Measurements from ENCODE around the gene NCR1. TPM values are rescaled to one million over a fixed set of nuclear protein-coding genes. Genes with fewer than 3 reads are reported as not detected.
"Not testable (repeated sequence)": the region's sequence is repeated elsewhere in the genome, so short reads cannot be mapped to it uniquely, and the experiment has no call there.

Gene NCR1
- total RNA-seq, 4 donors from 2014 or later: not detected

DNA sequence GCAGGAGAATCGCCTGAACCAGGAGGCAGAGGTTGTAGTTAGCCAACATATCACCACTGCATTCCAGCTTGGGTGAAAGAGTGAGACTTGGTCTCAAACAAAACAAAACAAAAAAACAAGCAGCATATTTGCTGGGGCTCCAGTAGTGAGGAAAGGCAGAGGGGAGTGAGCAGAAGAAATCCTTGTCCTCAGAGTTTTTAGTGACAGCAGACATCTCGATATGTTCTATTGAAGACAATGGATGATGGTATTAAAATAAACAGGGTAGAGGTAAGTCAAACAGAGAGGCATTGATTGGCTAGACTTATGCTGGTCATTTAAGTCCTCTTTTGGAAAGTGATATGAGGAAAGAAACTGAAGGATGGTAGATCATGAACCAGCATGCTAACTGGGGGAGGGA, 22.4 kb downstream of the NCR1 start:
- intact Hi-C loops (cut with DNase I; ENCODE audit: low total_unique reads): no loop called here

DNA sequence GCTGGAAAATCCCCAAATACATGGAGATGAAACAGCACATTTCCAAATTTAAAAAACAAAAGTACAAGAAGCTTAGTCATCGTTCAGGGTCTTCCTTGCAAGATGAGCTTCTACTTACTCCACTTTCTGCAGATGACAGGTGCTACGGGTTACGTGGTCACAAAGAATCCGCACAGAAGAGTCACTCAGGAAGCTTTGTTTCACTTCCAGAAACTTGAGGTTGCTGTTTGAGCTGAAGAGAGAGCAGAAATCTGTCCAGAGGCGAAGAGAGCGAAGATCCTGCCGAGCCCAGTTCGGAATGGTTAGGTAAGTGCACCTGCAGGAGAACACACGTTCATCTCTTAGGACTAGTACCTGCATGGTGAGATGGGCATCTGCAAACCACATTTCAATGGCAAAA, 32.0 kb downstream of the NCR1 start:
- H3K9me3 ChIP-seq: no peaks in the 10 kb centered on the region
- ATAC-seq (no peak), DNase-seq (no peak)
- intact Hi-C loops (cut with DNase I; ENCODE audit: low total_unique reads) (no loop called here), in situ Hi-C loops (cut with MboI; ENCODE audit: low sequenced_read_pairs in 4 of 4) (no loop called here)
- H3K27ac ChIP-seq: no peak overlapping the region
- H3K36me3 ChIP-seq: no peaks in the 10 kb centered on the region
- no peaks in the 10 kb centered on the region for H3K4me1 ChIP-seq
- H3K27me3 ChIP-seq: no peaks in the 10 kb centered on the region
- TF ChIP-seq, protein P1, sequence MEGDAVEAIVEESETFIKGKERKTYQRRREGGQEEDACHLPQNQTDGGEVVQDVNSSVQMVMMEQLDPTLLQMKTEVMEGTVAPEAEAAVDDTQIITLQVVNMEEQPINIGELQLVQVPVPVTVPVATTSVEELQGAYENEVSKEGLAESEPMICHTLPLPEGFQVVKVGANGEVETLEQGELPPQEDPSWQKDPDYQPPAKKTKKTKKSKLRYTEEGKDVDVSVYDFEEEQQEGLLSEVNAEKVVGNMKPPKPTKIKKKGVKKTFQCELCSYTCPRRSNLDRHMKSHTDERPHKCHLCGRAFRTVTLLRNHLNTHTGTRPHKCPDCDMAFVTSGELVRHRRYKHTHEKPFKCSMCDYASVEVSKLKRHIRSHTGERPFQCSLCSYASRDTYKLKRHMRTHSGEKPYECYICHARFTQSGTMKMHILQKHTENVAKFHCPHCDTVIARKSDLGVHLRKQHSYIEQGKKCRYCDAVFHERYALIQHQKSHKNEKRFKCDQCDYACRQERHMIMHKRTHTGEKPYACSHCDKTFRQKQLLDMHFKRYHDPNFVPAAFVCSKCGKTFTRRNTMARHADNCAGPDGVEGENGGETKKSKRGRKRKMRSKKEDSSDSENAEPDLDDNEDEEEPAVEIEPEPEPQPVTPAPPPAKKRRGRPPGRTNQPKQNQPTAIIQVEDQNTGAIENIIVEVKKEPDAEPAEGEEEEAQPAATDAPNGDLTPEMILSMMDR (IDR thresholded peaks at IDR 0.05 in 4 of 5, conservative IDR thresholded peaks at IDR 0.05 in 1 of 5): no peak
- TF ChIP-seq POLR2A (IDR thresholded peaks at IDR 0.05): no peak
- H3K4me3 ChIP-seq: no peak overlapping the region

More for the DNA sequence above, 22.4 kb downstream of the NCR1 start:
- no peak overlapping the region for H3K4me3 ChIP-seq
- H3K36me3 ChIP-seq: no peaks in the 10 kb centered on the region
- TF ChIP-seq POLR2A (IDR thresholded peaks at IDR 0.05): no peak
- TF ChIP-seq, protein P1 (IDR thresholded peaks at IDR 0.05 in 4 of 5, conservative IDR thresholded peaks at IDR 0.05 in 1 of 5): no peak
- no peak overlapping the region for H3K27ac ChIP-seq
- no peaks in the 10 kb centered on the region for H3K9me3 ChIP-seq
- no peak for DNase-seq
- H3K27me3 ChIP-seq: no peaks in the 10 kb centered on the region
- no peaks in the 10 kb centered on the region for H3K4me1 ChIP-seq
- in situ Hi-C loops (cut with MboI; ENCODE audit: low sequenced_read_pairs in 4 of 4): no loop called here
- no peak for ATAC-seq

DNA sequence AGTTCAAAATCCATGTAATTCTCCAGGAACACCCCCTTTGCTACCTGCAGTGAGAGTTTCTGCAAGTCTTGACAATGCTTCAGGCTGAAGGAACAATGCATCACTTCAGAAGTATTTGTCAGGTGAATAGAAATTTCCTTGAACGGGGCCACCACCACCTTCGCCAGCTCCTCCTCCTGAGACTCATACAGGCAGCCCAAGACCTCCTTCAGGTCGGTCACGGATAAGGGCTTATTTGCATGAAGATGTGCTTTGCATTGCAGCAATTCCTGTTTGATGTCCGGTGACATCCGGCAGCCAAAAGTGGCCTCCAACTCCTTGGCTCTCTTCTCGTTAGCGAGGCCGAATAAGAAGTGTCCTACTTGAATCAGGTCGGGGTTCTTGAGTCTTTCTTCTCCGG, 33.0 kb downstream of the NCR1 start:
- intact Hi-C loops (cut with DNase I; ENCODE audit: low total_unique reads): no loop called here
- in situ Hi-C loops (cut with MboI; ENCODE audit: low sequenced_read_pairs in 4 of 4): no loop called here
- ATAC-seq: no peak

DNA sequence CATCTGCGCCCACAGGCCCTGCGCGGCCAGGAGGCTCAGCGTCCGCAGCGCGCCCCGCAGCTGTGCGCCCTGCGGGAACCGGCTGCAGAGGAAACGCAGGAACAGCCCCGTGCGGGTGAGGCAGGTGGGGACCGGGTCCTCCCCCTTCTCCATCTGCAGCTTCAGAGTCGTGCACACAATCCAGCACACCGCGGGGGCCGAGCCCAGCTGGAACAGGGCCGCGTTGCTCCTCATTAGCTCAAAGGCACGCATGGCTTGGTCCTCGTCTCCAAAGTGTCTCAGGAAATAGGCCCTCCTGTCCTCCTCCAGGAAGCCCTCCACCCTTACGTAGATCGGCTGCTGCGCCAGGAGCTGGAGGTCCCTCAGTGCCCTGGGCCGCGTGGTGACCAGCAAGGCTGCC, 33.6 kb downstream of the NCR1 start:
- H3K36me3 ChIP-seq; intact Hi-C loops (cut with DNase I; ENCODE audit: low total_unique reads); DNase-seq; ATAC-seq; H3K4me3 ChIP-seq; in situ Hi-C loops (cut with MboI; ENCODE audit: low sequenced_read_pairs in 4 of 4); H3K27me3 ChIP-seq; H3K4me1 ChIP-seq; H3K27ac ChIP-seq; H3K9me3 ChIP-seq: not testable (repeated sequence)

More for the DNA sequence above, 33.0 kb downstream of the NCR1 start:
- H3K27ac ChIP-seq: no peak overlapping the region
- H3K27me3 ChIP-seq: no peaks in the 10 kb centered on the region
- H3K9me3 ChIP-seq: no peaks in the 10 kb centered on the region
- DNase-seq: no peak
- H3K4me1 ChIP-seq: no peaks in the 10 kb centered on the region
- TF ChIP-seq, protein P1 (IDR thresholded peaks at IDR 0.05 in 4 of 5, conservative IDR thresholded peaks at IDR 0.05 in 1 of 5): no peak
- TF ChIP-seq POLR2A (IDR thresholded peaks at IDR 0.05): no peak
- H3K4me3 ChIP-seq: no peak overlapping the region
- H3K36me3 ChIP-seq: no peaks in the 10 kb centered on the region

DNA sequence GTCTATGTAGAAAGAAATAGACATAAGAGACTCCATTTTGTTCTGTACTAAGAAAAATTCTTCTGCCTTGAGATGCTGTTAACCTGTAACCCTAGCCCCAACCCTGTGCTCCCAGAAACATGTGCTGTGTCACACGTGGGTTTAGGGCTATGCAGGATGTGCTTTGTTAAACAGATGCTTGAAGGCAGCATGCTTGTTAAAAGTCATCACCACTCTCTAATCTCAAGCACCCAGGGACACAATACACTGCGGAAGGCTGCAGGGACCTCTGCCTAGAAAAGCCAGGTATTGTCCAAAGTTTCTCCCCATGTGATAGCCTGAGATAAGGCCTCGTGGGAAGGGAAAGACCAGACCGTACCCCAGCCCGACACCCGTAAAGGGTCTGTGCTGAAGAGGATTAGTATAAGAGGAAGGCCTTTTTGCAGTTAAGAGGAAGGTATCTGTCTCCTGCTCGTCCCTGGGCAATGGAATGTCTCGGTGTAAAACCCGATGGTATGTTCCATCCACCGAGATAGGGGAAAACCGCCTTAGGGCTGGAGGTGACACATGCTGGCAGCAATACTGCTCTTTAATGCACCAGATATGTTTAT, 37.9 kb downstream of the NCR1 start:
- ATAC-seq; H3K27ac ChIP-seq; in situ Hi-C loops (cut with MboI; ENCODE audit: low sequenced_read_pairs in 4 of 4); DNase-seq; H3K36me3 ChIP-seq; H3K9me3 ChIP-seq; H3K27me3 ChIP-seq; H3K4me1 ChIP-seq; intact Hi-C loops (cut with DNase I; ENCODE audit: low total_unique reads); H3K4me3 ChIP-seq: not testable (repeated sequence)

DNA sequence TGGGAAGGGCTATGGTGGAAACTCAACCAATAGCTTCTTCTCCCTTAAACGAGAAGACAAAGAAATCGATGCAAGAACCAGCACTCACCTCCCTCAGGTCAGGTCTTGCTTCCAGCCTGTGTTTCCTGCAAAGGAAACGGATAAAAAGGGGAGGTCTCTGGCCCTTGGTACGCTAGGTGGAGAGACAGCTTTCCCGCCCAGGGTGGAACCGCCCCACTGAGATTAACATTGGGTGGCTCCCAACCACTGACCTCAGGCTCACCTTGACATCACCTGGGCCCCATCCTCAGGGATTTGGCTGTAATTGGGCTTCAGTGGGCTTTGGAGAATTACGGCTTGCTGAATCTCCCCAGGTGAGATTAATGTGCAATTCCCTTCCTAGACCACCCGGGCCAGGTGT, 41.4 kb downstream of the NCR1 start, which contains the start of gene NLRP7:
NLRP7 (minus strand) TSS at position 150 of the 400 bp plus-strand sequence.
- in situ Hi-C loops (cut with MboI; ENCODE audit: low sequenced_read_pairs in 4 of 4) (no loop called here), intact Hi-C loops (cut with DNase I; ENCODE audit: low total_unique reads) (no loop called here)
- Histone ChIP-seq H3K27ac (no peak within 1 kb of the TSS), H3K27me3 (no peaks in the 10 kb centered on the region), H3K36me3 (no peaks in the 10 kb centered on the region), H3K4me1 (no peaks in the 10 kb centered on the region), H3K9me3 (no peaks in the 10 kb centered on the region), H3K4me3 (no peak within 1 kb of the TSS)
- DNase-seq (no peak), ATAC-seq (no peak)
- TF ChIP-seq, protein P1 (IDR thresholded peaks at IDR 0.05 in 4 of 5, conservative IDR thresholded peaks at IDR 0.05 in 1 of 5): no peak
- no peak for TF ChIP-seq POLR2A (IDR thresholded peaks at IDR 0.05)
